Measurements from ENCODE around the gene PCK2. TPM values are rescaled to one million over a fixed set of nuclear protein-coding genes. Genes with fewer than 3 reads are reported as not detected.

The PCK2 gene
- total RNA-seq, 1 donor from 2014 or later, result 2.2 TPM

- intact Hi-C loops (cut with DNase I), result no loop called here
- no peak for DNase-seq (ENCODE audit: low spot score)
These were observed 36.2 kb downstream of the PCK2 start, which contains the start of gene FITM1 for GRCh38 chr14:24130380-24130716. FITM1 (plus strand) TSS chr14:24130659; CDS start chr14:24131564, 905 bp downstream.

DNA sequence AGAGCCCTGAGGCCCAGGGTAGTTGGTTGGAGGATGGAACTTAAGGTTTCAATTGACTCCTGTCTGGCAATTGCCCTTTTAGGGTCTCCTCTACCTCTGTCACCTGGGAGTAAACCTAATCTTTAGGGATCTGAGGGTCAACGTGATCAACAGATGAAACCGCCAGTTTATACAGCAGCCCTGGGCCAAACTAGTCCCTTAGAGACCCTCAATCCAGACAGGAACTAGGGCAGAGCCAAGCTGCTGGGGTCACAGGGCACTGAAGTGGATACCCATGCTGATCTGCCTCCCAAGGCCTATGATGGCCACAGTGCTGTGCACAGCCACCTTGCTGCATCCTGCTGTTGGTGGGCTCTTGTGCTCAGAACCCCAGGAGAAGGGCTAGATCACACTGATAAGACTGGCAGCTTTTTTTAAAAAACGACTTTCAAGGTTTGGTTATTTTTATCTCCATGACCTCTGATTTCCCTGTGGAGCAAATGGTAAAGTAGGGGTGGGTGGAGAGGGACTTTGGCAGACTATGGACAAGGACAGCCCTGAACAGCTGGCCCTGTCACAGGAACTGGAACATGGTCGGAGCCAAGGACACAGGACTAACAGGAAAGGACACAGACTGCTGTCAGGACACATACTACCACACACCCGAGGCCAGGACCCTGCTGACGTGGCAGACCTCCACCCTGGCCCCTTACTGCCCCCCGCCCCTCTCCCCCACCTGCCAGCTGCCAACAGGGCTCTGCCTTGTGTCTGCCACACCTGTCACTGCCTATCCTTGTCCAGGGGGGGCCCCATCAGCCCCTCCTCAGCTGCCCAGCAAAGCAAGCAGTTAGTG, 36.8 kb downstream of the PCK2 start:
- DNase-seq (ENCODE audit: low spot score), result peak; percentile 84
- intact Hi-C loops (cut with DNase I), result no loop called here

DNA sequence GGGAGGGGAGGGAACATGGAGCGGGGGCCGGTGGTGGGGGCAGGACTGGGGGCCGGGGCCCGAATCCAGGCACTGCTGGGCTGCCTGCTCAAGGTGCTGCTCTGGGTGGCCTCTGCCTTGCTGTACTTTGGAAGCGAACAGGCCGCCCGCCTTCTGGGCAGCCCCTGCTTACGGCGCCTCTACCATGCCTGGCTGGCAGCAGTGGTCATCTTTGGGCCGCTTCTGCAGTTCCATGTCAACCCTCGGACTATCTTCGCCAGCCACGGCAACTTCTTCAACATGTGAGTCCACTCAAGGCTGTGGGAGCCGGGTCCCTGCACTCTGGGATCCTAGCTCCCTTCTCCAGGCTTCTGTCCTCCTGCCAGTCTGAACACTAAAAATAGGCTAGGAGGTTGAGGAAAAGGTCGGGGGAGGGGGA, 37.4 kb downstream of the PCK2 start:
- intact Hi-C loops (cut with DNase I), result no loop called here
- no peak for DNase-seq (ENCODE audit: low spot score)

- no peak for DNase-seq (ENCODE audit: low spot score)
- intact Hi-C loops (cut with DNase I), result no loop called here
These were observed 38.1 kb downstream of the PCK2 start for GRCh38 chr14:24132061-24132685.

GRCh38 chr14:24132976-24133375, 38.9 kb downstream of the PCK2 start:
- no peak for DNase-seq (ENCODE audit: low spot score)

DNA sequence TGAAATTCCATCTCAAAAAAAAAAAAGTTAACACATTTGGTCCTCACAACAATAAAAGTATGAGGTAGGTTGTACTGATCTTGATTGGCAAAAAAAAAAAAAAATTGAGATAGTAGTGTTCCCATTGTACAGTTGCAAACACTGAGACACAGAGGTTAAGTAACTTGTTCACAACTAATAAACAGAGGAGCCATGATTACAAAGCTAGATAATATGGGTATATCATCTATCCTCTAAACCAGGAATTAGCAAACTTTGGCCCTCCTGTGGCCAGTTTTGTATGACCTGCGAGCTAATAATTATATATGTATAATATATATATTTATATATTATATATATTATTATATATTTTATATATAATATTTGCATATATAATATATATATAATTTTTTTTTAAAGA, 39.6 kb downstream of the PCK2 start:
- intact Hi-C loops (cut with DNase I), result no loop called here
- no peak for DNase-seq (ENCODE audit: low spot score)

More at GRCh38 chr14:24132976-24133375, 38.9 kb downstream of the PCK2 start:
- intact Hi-C loops (cut with DNase I), result no loop called here

GRCh38 chr14:24135584-24135833, 41.4 kb downstream of the PCK2 start:
- intact Hi-C loops (cut with DNase I), result no loop called here
- no peak for DNase-seq (ENCODE audit: low spot score)

- DNase-seq (ENCODE audit: low spot score), result peak; percentile 98
- intact Hi-C loops (cut with DNase I), result loop anchor here (2.0 kb wide), 1 partner anchor 25 kb away; the partner anchor contains the start of gene IRF9
These were observed 41.9 kb downstream of the PCK2 start, which contains the start of gene PSME1 for GRCh38 chr14:24135834-24136683. PSME1 (plus strand) TSS chr14:24136194; CDS start chr14:24136263, 69 bp downstream.

DNA sequence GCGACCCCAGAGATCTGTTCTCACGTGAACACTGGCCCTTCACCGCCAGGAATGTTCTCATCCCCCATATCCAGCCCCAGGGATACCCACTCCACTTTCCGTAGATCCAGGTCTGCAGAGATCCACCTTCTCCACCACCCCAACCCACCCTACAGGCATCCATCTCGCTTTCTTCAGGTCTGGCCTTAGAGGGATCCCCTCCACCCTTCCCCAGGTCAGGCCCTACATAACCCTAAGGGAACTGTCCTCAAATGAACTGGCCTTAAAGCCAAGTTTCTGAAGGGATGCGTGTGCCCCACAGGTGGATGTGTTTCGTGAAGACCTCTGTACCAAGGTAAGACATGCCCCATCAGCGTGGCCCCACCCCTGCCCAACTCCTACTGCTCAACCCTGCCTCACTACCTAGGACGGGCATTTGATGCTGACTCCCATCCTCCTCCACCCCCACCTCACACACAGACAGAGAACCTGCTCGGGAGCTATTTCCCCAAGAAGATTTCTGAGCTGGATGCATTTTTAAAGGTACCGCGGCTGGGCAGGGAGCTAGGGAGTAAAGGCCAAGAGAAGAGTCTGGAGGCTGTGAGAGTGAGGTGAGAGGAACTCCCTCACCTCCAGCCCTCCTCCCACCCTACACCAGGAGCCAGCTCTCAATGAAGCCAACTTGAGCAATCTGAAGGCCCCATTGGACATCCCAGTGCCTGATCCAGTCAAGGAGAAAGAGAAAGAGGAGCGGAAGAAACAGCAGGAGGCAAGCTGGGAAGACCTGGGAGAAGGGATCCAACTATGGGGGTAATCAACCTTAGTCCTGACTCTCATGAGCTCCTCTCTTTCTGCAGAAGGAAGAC, 42.8 kb downstream of the PCK2 start:
- intact Hi-C loops (cut with DNase I), result loop anchor here (2.0 kb wide), 1 partner anchor 24 kb away; the partner anchor contains the start of gene IRF9
- no peak for DNase-seq (ENCODE audit: low spot score)

DNA sequence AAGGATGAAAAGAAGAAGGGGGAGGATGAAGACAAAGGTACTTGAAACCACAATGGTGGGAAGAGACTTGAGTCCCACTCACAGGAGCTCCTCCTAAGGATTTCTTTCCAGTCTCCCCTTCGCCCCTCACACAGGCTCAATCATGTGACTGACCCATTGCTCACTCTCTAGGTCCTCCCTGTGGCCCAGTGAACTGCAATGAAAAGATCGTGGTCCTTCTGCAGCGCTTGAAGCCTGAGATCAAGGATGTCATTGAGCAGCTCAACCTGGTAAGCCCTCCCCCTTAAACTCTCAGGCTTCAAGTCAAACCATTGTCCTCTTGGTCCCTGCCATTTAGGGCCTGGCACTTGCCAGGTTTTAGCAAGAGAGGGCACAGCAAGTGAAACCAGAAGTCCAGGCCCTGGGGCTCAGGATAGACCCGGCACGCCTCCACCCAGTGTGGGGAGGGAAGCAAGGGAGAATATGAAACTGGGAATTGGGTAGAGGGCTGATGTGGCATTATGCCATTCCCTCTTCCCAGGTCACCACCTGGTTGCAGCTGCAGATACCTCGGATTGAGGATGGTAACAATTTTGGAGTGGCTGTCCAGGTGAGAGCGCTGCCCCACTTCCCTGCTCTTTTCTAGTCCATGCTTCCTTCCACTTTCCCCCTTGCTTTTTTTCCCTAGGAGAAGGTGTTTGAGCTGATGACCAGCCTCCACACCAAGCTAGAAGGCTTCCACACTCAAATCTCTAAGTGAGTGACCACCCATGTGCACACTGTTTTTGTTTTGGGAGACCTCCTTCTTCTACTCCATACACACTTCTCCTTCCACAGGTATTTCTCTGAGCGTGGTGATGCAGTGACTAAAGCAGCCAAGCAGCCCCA, 43.7 kb downstream of the PCK2 start:
- intact Hi-C loops (cut with DNase I), result loop anchor here (2.0 kb wide), 1 partner anchor 23 kb away; the partner anchor contains the start of gene IRF9
- DNase-seq (ENCODE audit: low spot score), result no peak

- intact Hi-C loops (cut with DNase I), result no loop called here
- DNase-seq (ENCODE audit: low spot score), result no peak
These were observed 44.5 kb downstream of the PCK2 start for GRCh38 chr14:24138396-24139271.

DNA sequence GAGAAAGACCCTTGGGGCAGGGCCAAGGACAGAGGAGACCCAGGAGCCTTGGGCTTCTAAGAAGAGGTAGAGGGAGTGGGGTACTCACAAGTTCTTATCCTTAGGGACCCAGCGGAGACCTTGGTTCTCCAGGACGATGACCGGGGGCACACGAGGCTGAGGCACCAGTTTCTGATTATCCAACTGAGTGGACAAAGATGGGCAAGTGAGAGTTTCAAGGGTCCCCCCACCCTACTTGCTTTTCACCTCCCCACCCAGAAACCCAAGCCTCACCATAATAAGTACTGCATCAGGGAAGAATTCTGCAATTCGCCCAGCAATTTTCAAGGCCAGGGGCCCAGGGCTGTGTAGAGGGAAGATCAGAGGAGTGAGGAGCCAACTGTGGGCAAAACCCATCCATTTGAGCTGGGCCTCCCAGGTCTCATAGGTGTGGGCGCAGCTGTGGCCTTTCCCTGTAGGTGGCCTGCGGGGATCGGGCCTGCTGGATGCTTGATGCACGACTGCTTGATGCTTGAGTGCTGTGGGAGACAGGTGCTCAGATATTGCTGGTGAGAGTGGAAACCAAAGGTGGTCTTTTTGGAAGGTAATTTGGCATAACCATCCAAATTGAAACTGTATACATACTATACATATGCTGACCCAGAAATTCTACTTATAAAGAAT, 45.3 kb downstream of the PCK2 start:
- intact Hi-C loops (cut with DNase I), result no loop called here
- no peak for DNase-seq (ENCODE audit: low spot score)

DNA sequence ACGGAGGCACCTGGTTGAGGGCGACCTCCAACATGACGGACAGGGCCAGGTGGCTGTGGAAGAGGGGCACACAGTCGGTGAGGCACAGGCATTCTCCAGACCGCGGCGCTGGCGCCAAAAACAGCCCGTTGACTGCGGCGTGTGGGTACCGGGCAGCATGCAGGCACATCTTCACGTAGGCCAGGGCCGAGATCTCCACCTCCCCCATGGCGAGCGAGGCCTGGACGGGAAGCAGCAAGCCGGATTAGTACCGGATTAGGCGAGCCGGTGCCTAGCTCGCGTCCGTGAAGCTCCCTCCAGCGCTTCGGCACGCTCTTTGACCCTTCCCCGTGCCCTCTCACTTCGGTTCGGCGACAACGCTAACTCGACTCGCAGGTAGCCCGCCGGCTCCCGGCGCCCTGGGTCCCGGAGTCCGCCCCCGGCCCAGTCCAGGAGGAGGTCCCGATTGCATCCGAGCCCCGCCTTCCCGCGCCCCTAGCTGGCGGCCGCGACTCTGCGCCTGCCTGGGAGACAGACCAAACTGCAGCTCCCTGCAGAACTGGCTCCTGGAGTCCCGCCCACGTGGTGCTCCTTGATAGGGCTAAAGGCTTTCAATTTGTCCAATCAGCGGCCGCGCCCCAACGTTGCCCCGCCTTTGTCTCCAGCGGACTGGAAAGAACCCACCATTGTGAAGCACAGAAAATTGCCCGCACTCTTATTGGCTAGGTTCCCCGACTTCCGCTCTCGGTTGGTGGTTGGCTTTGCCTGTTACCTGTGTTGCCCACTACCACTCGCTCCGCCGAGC, 47.2 kb downstream of the PCK2 start, which contains the start of gene EMC9:
EMC9 (minus strand) TSS at position 495 of the 784 bp plus-strand sequence; CDS start at position 208, 287 bp downstream.
- DNase-seq (ENCODE audit: low spot score), result peak; percentile 100
- intact Hi-C loops (cut with DNase I), result loop anchor here (2.0 to 5.0 kb wide), 2 partner anchors 26 to 56 kb away; partner anchors contain the start of genes DCAF11, NRL and TM9SF1

GRCh38 chr14:24143511-24143910, 49.4 kb downstream of the PCK2 start:
- no peak for DNase-seq (ENCODE audit: low spot score)
- intact Hi-C loops (cut with DNase I), result loop anchor here (5.0 kb wide), 1 partner anchor 54 kb away; the partner anchor contains the start of gene TM9SF1

DNA sequence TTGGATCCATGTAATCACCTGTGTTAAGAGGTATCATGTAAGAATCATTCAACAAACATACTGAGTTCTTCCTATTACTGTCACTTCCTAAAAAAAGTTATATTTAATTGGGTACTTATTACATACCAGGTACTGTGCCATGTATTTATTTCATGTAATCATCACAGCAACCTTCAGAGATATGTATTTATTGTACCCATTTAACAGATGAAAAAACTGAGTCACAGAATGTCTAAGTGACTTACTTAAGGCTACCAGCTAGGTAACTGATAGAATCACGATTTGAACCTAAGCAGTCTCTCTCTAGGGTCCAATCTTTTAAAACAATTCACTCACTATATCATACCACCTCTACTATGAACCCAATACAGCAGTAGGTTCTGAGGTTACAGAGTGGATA, 50.3 kb downstream of the PCK2 start:
- no peak for DNase-seq (ENCODE audit: low spot score)
- intact Hi-C loops (cut with DNase I), result loop anchor here (5.0 kb wide), 1 partner anchor 53 kb away; the partner anchor contains the start of gene TM9SF1

GRCh38 chr14:24145219-24145618, 51.1 kb downstream of the PCK2 start:
- no peak for DNase-seq (ENCODE audit: low spot score)
- intact Hi-C loops (cut with DNase I), result no loop called here

Measured in cardiac septum (tissue), 1 donor.